Stimulated activated CD8-positive, alpha-beta memory T cell treated with anti-CD3 and anti-CD28 coated beads, Interleukin-12 subunit alpha, Interleukin-12 subunit beta, amount 100 ng/mL, for 1 hour (primary cell): Measurements from ENCODE around the gene ZNF564.
A peak's percentile ranks its signal among the peaks of the same experiment; 100 is the strongest.
"Not testable (repeated sequence)": the region's sequence is repeated elsewhere in the genome, so short reads cannot be mapped to it uniquely, and the experiment has no call there.

Source experiments
- DNase-seq: peaks from one replicate; pipeline ENCODE4 v3.0.0-alpha.2; 2020; ENCODE audit warnings: low read depth

ZNF564 gene

DNA sequence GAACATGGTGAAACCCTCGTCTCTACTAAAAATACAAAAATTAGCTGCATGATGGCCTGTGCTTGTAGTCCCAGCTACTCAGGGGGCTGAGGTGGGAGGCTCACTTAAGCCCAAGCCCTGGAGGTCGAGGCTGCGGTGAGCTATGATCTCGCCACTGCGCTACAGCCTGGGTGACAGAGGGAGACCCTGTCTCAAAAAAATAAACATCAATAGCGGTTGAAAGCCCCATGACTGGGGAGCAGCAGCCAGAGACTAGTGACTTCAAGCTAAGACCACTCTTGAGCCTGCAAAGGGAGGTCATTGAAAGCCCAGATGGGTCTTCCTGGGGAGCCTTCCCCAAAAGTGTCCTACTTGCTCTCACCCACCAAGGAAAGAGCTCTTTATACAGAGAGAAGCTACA, 54.8 kb downstream of the ZNF564 start:
- DNase-seq: no peak

DNA sequence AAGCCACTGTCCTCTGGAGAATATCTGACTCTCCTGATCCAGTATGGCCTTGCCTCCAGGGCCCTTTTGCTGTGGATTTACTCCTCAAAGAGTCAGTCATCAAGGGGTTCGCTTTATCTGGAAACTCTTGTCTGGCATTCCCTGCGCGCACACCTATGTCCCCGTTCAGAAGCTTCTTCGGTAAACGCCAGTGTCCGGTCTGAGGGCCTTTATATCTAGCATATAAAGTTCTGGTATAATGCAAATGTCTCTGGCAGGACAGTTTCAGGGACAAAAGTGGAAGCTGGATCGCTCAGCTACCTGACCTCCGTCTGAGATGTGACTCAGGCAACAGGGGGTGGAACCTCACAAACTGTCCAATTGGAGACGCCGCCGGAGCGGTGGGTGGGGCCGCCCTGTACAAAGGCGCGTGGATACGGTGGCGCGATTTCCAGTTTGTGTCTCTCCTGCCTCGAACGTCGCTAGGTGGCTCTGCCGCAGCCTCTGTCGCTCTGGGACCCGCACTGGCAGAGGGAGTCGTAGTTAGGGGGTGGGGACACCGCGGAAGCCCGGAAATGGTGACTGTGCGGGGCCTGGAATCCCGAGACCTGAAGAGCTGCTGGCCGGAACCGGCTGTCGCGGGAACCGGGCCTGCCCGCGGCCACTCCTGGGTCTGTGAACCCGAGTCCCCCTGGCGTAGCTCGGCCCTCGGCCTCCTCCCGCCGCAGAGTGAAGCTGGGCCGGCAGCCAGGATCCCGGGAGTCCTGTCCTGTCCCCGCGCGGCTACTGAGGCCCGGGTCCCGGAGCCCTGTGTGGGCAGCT, 56.1 kb downstream of the ZNF564 start:
- peak; percentile 86 for DNase-seq

DNA sequence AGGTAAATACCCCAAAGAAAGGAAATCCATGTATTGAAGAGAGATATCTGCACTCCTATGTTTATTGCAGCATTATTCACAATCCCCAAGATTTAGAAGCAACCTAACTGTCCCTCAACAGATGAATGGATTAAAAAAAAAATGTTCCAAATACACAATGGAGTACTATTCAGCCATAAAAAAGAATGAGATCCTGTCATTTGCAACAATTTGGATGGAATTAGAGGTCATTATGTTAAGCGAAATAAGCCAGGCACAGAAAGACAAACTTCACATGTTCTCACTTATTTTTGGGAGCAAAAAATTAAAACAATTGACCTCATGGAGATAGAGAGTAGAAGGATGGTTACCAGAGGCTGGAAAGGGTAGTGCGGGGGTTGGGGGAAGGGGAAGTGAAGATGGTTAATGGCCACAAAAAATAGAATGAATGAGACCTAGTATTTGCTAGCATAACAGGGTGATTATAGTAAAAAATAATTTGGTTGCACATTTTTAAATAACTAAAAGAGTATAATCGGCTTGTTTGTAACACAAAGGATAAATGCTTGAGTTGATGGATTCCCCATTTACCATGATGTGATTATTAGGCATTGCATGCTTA, 56.9 kb downstream of the ZNF564 start:
- no peak for DNase-seq

- not testable (repeated sequence) for DNase-seq
These were observed 65.0 kb downstream of the ZNF564 start for GRCh38 chr19:12486265-12486783.

DNA sequence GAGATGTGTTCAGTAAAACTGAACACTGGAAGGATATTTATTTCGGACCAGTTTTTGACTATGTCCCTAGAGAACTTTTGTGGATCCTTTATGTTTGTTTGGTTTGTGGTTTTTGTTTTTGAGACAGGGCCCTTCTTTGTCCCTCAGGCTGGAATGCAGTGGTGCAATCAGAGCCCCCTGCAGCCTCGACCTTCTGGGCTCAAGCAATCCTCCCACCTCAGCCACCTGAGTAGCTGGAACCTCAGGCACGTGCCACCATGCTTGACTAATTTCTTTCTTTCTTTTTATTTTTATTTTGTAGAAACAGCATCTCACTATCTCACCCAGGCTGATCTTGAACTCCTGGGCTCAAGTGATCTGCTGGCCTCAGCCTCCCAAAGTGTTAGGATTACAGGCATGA, 65.7 kb downstream of the ZNF564 start:
- no peak for DNase-seq

- no peak for DNase-seq
These were observed 66.2 kb downstream of the ZNF564 start for GRCh38 chr19:12485052-12485416.

GRCh38 chr19:12484371-12485051, 66.8 kb downstream of the ZNF564 start, which contains the start of gene ZNF709:
Gene ZNF709, minus strand, starts transcription at chr19:12484816. Its CDS starts 159 bp downstream, at chr19:12484657.
- peak; percentile 76 for DNase-seq

DNA sequence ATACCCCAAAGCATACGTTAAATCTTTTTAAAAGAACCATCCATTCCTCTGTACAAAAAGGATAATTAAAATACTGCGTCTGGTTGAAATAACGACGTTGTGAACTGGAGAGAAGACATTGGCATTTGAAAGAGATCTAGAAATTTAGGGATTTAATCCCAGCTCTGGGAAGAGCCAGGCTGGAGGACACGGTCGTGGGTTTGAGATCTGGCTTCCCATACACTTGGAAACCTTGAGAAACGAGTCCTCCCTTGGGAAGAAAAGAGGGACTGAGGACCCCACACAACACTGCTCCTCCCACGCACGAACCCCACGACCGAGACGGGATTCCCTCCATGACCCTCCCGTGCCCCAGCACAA, 67.3 kb downstream of the ZNF564 start:
- DNase-seq: no peak

DNA sequence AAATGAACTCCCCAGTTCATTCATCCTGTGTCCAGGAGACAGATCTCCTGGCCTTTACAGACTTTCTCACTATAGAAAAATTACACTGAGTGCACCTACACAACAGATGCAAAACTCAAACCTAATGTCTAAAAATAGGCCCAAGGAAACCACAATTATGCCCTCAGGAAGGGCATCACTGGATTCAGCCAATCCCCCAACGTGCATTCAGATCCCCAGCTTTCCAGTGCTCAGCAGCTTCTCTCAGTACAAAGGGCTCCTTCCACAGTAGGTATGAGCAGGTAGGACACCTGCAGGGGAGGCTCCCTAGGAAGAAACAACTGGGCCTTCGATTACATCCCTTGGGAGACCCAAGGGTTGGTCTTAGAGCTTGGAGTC, 68.8 kb downstream of the ZNF564 start:
- no peak for DNase-seq

- DNase-seq: no peak
These were observed 69.3 kb downstream of the ZNF564 start for GRCh38 chr19:12481781-12482508.

GRCh38 chr19:12478234-12478941, 72.9 kb downstream of the ZNF564 start:
- no peak for DNase-seq
